ENCODE data around the gene EIF2S2. TPM values are rescaled to one million over a fixed set of nuclear protein-coding genes. Genes with fewer than 3 reads are reported as not detected.
A peak's percentile ranks its signal among the peaks of the same experiment; 100 is the strongest.

EIF2S2 gene
- total RNA-seq, 6 donors from 2014 or later: 28.3 to 76.1 (median 50.3) TPM

DNA sequence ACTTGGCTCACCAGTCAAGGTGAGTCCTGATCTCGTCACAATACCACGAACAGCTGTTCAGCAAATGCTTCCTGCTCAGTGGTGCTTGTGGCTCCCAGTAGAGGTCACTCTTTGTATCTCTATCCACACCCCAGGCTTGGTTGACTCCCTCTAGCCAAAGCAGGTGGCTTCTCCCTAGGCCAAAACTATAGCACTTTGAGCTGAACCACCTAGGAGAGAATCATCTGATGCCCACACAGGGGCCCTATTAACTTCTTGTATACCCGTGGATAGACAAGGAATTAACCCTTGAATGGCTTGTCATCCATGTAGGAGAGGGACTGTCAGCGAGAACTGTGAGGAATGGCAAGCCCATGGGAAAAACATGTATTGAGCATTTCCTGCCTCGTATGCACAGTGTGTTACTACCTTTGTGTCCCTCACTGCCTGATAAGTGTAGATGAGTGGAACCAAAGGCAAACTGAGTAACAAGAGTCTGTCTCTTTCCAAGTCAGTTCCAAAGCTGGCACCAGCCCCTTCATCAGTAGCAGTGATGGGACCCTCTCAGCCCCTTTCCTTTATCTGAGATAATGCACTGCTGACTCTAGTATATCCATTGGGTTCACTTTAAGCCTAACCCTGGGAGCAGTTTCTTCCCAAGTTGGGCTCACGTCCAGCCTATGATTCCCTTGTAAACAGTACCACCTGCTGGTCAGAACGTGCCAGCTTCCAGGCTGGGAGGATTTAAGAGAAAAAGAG is 42.5 kb downstream of the EIF2S2 start:
- H3K27ac ChIP-seq: peak overlapping the region in 3 of 4 donors; percentile 0 to 25 (median 6)
- TF ChIP-seq, protein P1, sequence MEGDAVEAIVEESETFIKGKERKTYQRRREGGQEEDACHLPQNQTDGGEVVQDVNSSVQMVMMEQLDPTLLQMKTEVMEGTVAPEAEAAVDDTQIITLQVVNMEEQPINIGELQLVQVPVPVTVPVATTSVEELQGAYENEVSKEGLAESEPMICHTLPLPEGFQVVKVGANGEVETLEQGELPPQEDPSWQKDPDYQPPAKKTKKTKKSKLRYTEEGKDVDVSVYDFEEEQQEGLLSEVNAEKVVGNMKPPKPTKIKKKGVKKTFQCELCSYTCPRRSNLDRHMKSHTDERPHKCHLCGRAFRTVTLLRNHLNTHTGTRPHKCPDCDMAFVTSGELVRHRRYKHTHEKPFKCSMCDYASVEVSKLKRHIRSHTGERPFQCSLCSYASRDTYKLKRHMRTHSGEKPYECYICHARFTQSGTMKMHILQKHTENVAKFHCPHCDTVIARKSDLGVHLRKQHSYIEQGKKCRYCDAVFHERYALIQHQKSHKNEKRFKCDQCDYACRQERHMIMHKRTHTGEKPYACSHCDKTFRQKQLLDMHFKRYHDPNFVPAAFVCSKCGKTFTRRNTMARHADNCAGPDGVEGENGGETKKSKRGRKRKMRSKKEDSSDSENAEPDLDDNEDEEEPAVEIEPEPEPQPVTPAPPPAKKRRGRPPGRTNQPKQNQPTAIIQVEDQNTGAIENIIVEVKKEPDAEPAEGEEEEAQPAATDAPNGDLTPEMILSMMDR (IDR thresholded peaks at IDR 0.05): peak; percentile 74 to 90 (median 81)
- peak in 1 of 2 donors; percentile 44 for TF ChIP-seq POLR2AphosphoS5 (IDR thresholded peaks at IDR 0.05)
- TF ChIP-seq EP300 (IDR thresholded peaks at IDR 0.05): no peak
- H3K36me3 ChIP-seq: peaks cover 4 to 25% (median 15%) of the 10 kb centered on the region in 4 donors
- peak in 1 of 2 donors; percentile 77 for DNase-seq
- H3K4me3 ChIP-seq: no peak overlapping the region
- WGBS, 2 donors: 18 to 21% methylated on average over 7 of the region's 7 CpGs
- H3K27me3 ChIP-seq: no peaks in the 10 kb centered on the region
- H3K4me1 ChIP-seq: peaks cover 21 to 30% (median 24%) of the 10 kb centered on the region in 4 donors
- H3K9me3 ChIP-seq: no peaks in the 10 kb centered on the region
- ATAC-seq (ENCODE audit: low FRiP score in 2 of 2): peak; percentile 81 to 90

GRCh38 chr20:34068001-34068400 is 44.0 kb downstream of the EIF2S2 start:
- TF ChIP-seq EP300 (IDR thresholded peaks at IDR 0.05) (no peak), POLR2A (IDR thresholded peaks at IDR 0.05) (no peak), POLR2AphosphoS5 (IDR thresholded peaks at IDR 0.05) (no peak)
- TF ChIP-seq, protein P1 (IDR thresholded peaks at IDR 0.05): no peak
- H3K4me1 ChIP-seq: peaks cover 21 to 30% (median 26%) of the 10 kb centered on the region in 4 donors
- no peaks in the 10 kb centered on the region for H3K9me3 ChIP-seq
- DNase-seq (no peak), ATAC-seq (ENCODE audit: low FRiP score in 2 of 2) (no peak)
- peaks cover 0 to 10% (median 8%) of the 10 kb centered on the region in 4 donors for H3K36me3 ChIP-seq
- H3K27me3 ChIP-seq: no peaks in the 10 kb centered on the region
- 94 to 95% methylated on average over 1 of the region's 1 CpG for WGBS, 2 donors
- H3K27ac ChIP-seq: no peak overlapping the region
- no peak overlapping the region for H3K4me3 ChIP-seq

- ATAC-seq (ENCODE audit: low FRiP score in 2 of 2) (no peak), DNase-seq (no peak)
- Histone ChIP-seq H3K9me3 (no peaks in the 10 kb centered on the region), H3K4me1 (peaks cover 23 to 34% (median 30%) of the 10 kb centered on the region in 4 donors), H3K36me3 (peaks cover 0 to 3% (median 0%) of the 10 kb centered on the region in 4 donors), H3K27me3 (no peaks in the 10 kb centered on the region), H3K4me3 (no peak overlapping the region), H3K27ac (no peak overlapping the region)
- TF ChIP-seq POLR2AphosphoS5 (IDR thresholded peaks at IDR 0.05) (no peak), EP300 (IDR thresholded peaks at IDR 0.05) (no peak), POLR2A (IDR thresholded peaks at IDR 0.05) (no peak)
- TF ChIP-seq, protein P1 (IDR thresholded peaks at IDR 0.05): no peak
- 78 to 79% methylated on average over 3 of the region's 3 CpGs for WGBS, 2 donors
These were observed 45.5 kb downstream of the EIF2S2 start for GRCh38 chr20:34066476-34067090.

- H3K36me3 ChIP-seq: peaks cover 0 to 3% (median 0%) of the 10 kb centered on the region in 4 donors
- H3K9me3 ChIP-seq: no peaks in the 10 kb centered on the region
- TF ChIP-seq POLR2AphosphoS5 (IDR thresholded peaks at IDR 0.05) (no peak), POLR2A (IDR thresholded peaks at IDR 0.05) (no peak), EP300 (IDR thresholded peaks at IDR 0.05) (no peak)
- TF ChIP-seq, protein P1 (IDR thresholded peaks at IDR 0.05): no peak
- DNase-seq: no peak
- H3K27ac ChIP-seq: no peak overlapping the region
- peaks cover 24 to 34% (median 30%) of the 10 kb centered on the region in 4 donors for H3K4me1 ChIP-seq
- no peak overlapping the region for H3K4me3 ChIP-seq
- ATAC-seq (ENCODE audit: low FRiP score in 2 of 2): no peak
- WGBS, 2 donors: 87 to 88% methylated on average over 2 of the region's 2 CpGs
- H3K27me3 ChIP-seq: no peaks in the 10 kb centered on the region
These were observed 46.8 kb downstream of the EIF2S2 start for GRCh38 chr20:34065260-34065659.
